ENCODE measurements around the gene SLC12A5.

Gene SLC12A5

DNA sequence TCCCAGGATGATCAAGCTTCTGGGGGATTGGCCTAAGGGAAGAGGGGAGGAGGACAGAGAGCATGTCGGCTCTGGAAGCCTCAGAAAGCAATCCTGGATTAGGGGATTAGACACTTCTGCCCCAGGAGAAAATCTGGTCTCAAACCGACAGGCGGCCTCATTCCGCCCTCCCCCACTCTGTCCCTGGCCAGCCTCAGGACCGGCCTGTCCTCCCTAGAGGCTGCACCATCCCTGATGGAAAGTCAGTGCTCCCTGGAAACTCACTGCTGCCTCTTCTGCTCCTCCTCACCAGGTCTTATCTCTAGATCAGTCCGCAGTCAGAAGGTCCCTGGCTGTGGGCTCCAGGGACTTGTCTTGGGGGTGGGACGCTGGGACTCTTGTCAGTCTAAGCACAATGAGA, 905 bp upstream of the SLC12A5 start:
- no peaks in the 10 kb centered on the region for H3K36me3 ChIP-seq (ENCODE audit: control insufficient read depth, insufficient read depth, low read length)
- no peak overlapping the region for H3K4me3 ChIP-seq (ENCODE audit: low read depth, low read length)
- H3K9me3 ChIP-seq (ENCODE audit: control insufficient read depth, insufficient read depth, low read depth, low read length): no peaks in the 10 kb centered on the region
- H3K4me1 ChIP-seq (ENCODE audit: control insufficient read depth, insufficient read depth, low read length): peaks cover 7% of the 10 kb centered on the region
- H3K27ac ChIP-seq (ENCODE audit: low read depth, low read length): no peak overlapping the region
- H3K27me3 ChIP-seq (ENCODE audit: control insufficient read depth, insufficient read depth, low read length): peaks cover 100% of the 10 kb centered on the region
- H3K9ac ChIP-seq (ENCODE audit: low read length): no peak overlapping the region

DNA sequence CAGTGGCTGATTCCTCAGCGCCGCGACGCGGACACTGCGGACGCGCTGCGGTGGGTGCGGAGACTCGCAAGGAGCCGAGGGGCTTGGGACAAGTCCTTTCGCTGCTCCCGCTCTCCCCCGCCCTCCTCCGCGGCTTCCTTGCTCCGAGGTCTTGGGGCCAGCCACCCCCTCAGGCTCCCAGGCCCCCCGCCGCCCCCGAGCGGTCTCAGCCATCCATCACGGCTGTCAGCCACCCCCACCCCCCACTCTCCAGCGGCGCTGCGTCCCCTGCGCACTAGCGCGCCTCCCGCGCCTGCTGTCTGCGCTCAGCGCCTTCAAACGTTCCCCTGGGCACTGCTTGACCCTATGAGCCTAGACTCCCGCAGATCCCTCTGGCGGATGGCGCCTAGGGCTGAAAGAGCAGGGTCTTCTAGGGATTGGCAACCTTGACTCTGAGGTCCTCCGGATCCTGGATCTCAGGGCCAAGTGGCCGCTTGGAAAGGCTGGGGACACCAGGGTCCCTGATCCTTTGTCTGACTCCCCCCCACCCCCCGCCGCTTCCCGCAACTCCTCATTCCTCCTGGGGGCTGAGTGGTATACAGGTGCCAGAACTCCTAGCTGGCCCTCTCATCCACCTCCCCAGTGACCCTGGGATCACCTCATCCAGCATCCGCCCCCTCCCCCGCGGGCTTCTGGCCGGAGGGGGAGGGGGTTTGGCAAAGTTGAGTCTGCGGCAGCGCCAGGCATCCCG, 1.4 kb downstream of the SLC12A5 start:
- Histone ChIP-seq H3K27me3 (ENCODE audit: control insufficient read depth, insufficient read depth, low read length) (peaks cover 100% of the 10 kb centered on the region), H3K27ac (ENCODE audit: low read depth, low read length) (no peak overlapping the region), H3K36me3 (ENCODE audit: control insufficient read depth, insufficient read depth, low read length) (no peaks in the 10 kb centered on the region), H3K4me3 (ENCODE audit: low read depth, low read length) (no peak overlapping the region; the same call in 1 of the 2 replicates), H3K4me1 (ENCODE audit: control insufficient read depth, insufficient read depth, low read length) (peaks cover 7% of the 10 kb centered on the region), H3K9me3 (ENCODE audit: control insufficient read depth, insufficient read depth, low read depth, low read length) (no peaks in the 10 kb centered on the region), H3K9ac (ENCODE audit: low read length) (no peak overlapping the region)

DNA sequence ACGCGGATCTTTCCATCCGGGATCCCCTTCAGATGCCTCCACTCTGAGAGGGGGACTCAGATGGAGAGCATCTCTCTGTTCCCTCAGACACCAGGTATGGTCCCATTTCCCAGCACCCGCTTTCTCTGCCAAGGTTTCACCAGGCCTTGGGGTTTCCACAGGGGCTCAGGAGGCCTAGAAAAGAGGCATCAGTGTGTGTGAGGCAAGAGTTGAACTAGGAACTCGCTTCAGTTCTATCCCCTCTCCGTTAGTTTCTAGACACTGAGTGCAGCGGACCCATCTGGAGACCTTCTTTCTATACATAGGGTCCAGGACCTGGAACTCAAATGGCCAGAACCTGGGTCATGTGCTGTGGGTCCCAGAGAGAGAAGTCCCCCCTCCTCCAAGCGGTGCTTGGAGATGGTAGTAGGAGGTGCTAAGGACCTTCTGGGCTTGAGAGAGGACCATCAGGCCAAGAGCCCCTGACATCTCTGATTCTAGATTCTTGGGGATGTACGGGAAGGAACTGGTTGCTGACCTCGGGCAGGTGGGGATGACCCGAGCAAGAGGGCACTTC, 2.1 kb downstream of the SLC12A5 start:
- no peak overlapping the region for H3K27ac ChIP-seq (ENCODE audit: low read depth, low read length)
- peak overlapping the region; percentile 67 for H3K4me3 ChIP-seq (ENCODE audit: low read depth, low read length)
- H3K27me3 ChIP-seq (ENCODE audit: control insufficient read depth, insufficient read depth, low read length): peaks cover 100% of the 10 kb centered on the region
- peaks cover 7% of the 10 kb centered on the region for H3K4me1 ChIP-seq (ENCODE audit: control insufficient read depth, insufficient read depth, low read length)
- H3K9me3 ChIP-seq (ENCODE audit: control insufficient read depth, insufficient read depth, low read depth, low read length): no peaks in the 10 kb centered on the region
- no peak overlapping the region for H3K9ac ChIP-seq (ENCODE audit: low read length)
- H3K36me3 ChIP-seq (ENCODE audit: control insufficient read depth, insufficient read depth, low read length): no peaks in the 10 kb centered on the region

DNA sequence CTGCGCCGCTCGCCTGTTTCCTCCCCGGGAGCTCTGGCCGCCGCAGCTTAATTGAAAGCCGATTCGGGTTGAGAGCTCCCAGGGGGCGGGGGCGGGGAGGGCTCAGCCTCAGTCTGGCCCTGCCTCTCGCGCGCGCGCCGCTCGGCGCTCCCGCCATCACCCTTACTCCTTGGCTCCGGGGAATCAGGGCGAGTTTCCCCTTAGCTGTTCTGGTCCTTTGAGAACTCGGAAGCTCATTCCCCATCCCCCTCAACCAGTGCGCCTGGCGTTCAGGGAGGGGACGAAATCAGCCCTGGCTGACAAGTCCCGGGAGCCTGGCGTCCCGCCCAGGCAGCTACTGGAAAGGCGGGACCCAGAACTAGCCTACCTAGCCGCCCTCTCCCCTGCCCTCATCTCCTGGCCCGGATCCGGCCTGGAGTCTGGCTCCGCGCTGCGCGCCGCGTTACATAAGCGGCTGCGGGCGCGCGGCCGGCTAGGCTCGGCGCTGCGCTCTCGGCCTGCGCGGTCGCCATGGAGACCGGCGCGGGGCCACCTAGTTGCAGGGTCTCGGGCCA, 2.8 kb downstream of the SLC12A5 start:
- Histone ChIP-seq H3K9ac (ENCODE audit: low read length) (no peak overlapping the region), H3K27ac (ENCODE audit: low read depth, low read length) (no peak overlapping the region), H3K4me3 (ENCODE audit: low read depth, low read length) (peak overlapping the region; percentile 67)

DNA sequence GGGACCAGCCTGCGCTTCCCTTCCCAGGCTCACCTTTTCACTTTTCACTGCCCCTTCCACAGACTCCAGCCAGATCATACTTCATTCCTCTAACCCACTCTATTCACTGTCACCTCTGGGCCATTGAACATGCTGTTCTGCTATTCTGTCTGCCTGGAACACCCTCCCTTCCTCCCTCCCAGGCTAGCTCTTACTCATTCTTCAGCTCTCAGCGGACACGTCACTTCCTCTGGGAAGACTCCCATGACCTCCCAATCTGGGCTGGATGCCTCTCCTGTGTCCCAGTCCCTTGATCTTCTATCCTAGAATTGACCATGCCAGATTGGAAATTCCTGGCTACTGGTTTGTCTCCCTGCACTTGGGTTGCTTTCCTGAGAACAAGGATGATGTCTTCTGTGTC, 5.0 kb downstream of the SLC12A5 start:
- H3K27me3 ChIP-seq (ENCODE audit: control insufficient read depth, insufficient read depth, low read length): peaks cover 98% of the 10 kb centered on the region
- no peak overlapping the region for H3K27ac ChIP-seq (ENCODE audit: low read depth, low read length)
- no peak overlapping the region for H3K9ac ChIP-seq (ENCODE audit: low read length)
- no peak overlapping the region for H3K4me3 ChIP-seq (ENCODE audit: low read depth, low read length)
- no peaks in the 10 kb centered on the region for H3K36me3 ChIP-seq (ENCODE audit: control insufficient read depth, insufficient read depth, low read length)
- H3K4me1 ChIP-seq (ENCODE audit: control insufficient read depth, insufficient read depth, low read length): peaks cover 12% of the 10 kb centered on the region
- no peaks in the 10 kb centered on the region for H3K9me3 ChIP-seq (ENCODE audit: control insufficient read depth, insufficient read depth, low read depth, low read length)

More for the DNA sequence above, 2.8 kb downstream of the SLC12A5 start:
- H3K9me3 ChIP-seq (ENCODE audit: control insufficient read depth, insufficient read depth, low read depth, low read length): no peaks in the 10 kb centered on the region
- peaks cover 100% of the 10 kb centered on the region for H3K27me3 ChIP-seq (ENCODE audit: control insufficient read depth, insufficient read depth, low read length)
- no peaks in the 10 kb centered on the region for H3K36me3 ChIP-seq (ENCODE audit: control insufficient read depth, insufficient read depth, low read length)
- peaks cover 7% of the 10 kb centered on the region for H3K4me1 ChIP-seq (ENCODE audit: control insufficient read depth, insufficient read depth, low read length)

DNA sequence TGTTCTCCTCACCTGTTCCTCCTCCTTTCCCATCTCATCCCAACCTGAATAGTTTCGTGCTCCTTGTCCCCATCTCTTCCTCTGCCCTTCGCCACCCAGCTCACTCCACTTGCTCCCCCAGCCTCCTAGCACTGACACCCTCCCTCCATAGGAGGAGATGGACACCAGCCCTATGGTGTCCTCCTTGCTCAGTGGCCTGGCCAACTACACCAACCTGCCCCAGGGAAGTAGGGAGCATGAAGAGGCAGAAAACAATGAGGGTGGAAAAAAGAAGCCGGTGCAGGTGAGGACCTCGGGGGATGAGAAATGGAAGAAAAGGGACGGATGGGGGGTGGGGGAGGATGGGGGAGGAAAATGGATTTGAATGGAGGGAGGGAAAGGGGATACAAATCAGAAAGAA, 6.2 kb downstream of the SLC12A5 start:
- H3K9me3 ChIP-seq (ENCODE audit: control insufficient read depth, insufficient read depth, low read depth, low read length): no peaks in the 10 kb centered on the region
- peaks cover 92% of the 10 kb centered on the region for H3K27me3 ChIP-seq (ENCODE audit: control insufficient read depth, insufficient read depth, low read length)
- H3K4me1 ChIP-seq (ENCODE audit: control insufficient read depth, insufficient read depth, low read length): peaks cover 12% of the 10 kb centered on the region

DNA sequence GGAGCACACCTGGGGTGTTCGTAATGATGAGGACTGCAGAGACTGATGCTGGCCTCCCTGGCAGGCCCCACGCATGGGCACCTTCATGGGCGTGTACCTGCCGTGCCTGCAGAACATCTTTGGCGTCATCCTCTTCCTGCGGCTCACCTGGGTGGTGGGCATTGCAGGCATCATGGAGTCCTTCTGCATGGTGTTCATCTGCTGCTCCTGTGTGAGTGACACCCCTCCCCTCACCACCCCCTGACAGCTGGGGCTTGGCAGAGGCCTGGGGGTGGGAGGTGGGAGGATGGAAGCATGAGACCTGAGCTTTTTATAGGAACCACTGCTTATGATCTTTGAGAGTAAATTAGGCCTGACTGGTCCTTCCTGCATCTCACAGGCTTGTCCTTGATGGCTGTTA, 6.7 kb downstream of the SLC12A5 start:
- Histone ChIP-seq H3K36me3 (ENCODE audit: control insufficient read depth, insufficient read depth, low read length) (no peaks in the 10 kb centered on the region), H3K4me1 (ENCODE audit: control insufficient read depth, insufficient read depth, low read length) (peaks cover 12% of the 10 kb centered on the region), H3K27me3 (ENCODE audit: control insufficient read depth, insufficient read depth, low read length) (peaks cover 92% of the 10 kb centered on the region), H3K9me3 (ENCODE audit: control insufficient read depth, insufficient read depth, low read depth, low read length) (no peaks in the 10 kb centered on the region), H3K4me3 (ENCODE audit: low read depth, low read length) (no peak overlapping the region), H3K9ac (ENCODE audit: low read length) (no peak overlapping the region), H3K27ac (ENCODE audit: low read depth, low read length) (no peak overlapping the region)

More for the DNA sequence above, 6.2 kb downstream of the SLC12A5 start:
- H3K36me3 ChIP-seq (ENCODE audit: control insufficient read depth, insufficient read depth, low read length): no peaks in the 10 kb centered on the region
- H3K4me3 ChIP-seq (ENCODE audit: low read depth, low read length): no peak overlapping the region
- H3K27ac ChIP-seq (ENCODE audit: low read depth, low read length): no peak overlapping the region
- H3K9ac ChIP-seq (ENCODE audit: low read length): no peak overlapping the region

DNA sequence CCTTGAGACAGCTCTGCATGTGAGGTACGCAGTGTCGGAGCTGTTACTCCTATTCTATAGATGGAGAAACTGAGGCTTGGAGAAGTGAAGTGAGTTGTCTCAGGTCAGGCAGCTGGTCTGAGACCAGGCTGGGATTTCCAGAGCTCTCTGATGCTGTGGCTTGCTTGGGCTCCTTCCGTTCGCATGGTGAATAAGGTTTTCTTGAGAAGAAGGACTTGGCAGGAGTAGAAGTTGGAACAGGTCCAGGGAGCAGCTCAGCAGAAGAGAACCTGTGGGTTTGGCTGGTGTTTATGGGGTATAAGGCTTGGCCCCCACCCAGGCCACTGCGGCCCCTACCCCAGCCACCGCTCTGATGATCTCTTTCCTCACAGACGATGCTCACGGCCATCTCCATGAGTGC, 7.4 kb downstream of the SLC12A5 start:
- peaks cover 7% of the 10 kb centered on the region for H3K4me1 ChIP-seq (ENCODE audit: control insufficient read depth, insufficient read depth, low read length)
- H3K27ac ChIP-seq (ENCODE audit: low read depth, low read length): no peak overlapping the region
- no peaks in the 10 kb centered on the region for H3K9me3 ChIP-seq (ENCODE audit: control insufficient read depth, insufficient read depth, low read depth, low read length)
- H3K9ac ChIP-seq (ENCODE audit: low read length): no peak overlapping the region
- H3K4me3 ChIP-seq (ENCODE audit: low read depth, low read length): no peak overlapping the region
- H3K36me3 ChIP-seq (ENCODE audit: control insufficient read depth, insufficient read depth, low read length): no peaks in the 10 kb centered on the region
- H3K27me3 ChIP-seq (ENCODE audit: control insufficient read depth, insufficient read depth, low read length): peaks cover 91% of the 10 kb centered on the region

DNA sequence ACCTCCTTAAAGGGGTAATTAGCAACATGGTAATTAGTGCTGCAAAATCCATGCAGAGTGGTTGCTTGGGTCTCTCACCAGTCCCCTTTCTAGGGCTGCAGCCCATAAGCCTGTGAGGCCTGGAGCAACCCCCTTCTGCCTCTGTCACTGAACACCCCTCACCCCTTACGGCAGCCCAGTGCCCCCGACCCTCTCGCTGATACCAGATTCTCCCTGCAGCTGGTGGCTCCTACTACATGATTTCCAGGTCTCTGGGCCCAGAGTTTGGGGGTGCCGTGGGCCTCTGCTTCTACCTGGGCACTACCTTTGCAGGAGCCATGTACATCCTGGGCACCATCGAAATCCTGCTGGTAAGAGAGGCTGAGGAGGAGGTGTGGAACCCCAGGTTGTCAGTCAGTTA, 8.0 kb downstream of the SLC12A5 start:
- no peak overlapping the region for H3K9ac ChIP-seq (ENCODE audit: low read length)
- no peaks in the 10 kb centered on the region for H3K36me3 ChIP-seq (ENCODE audit: control insufficient read depth, insufficient read depth, low read length)
- H3K4me3 ChIP-seq (ENCODE audit: low read depth, low read length): no peak overlapping the region
- H3K27ac ChIP-seq (ENCODE audit: low read depth, low read length): no peak overlapping the region
- peaks cover 5% of the 10 kb centered on the region; the same call in 1 of the 2 replicates for H3K4me1 ChIP-seq (ENCODE audit: control insufficient read depth, insufficient read depth, low read length)
- H3K9me3 ChIP-seq (ENCODE audit: control insufficient read depth, insufficient read depth, low read depth, low read length): no peaks in the 10 kb centered on the region
- peaks cover 91% of the 10 kb centered on the region for H3K27me3 ChIP-seq (ENCODE audit: control insufficient read depth, insufficient read depth, low read length)

DNA sequence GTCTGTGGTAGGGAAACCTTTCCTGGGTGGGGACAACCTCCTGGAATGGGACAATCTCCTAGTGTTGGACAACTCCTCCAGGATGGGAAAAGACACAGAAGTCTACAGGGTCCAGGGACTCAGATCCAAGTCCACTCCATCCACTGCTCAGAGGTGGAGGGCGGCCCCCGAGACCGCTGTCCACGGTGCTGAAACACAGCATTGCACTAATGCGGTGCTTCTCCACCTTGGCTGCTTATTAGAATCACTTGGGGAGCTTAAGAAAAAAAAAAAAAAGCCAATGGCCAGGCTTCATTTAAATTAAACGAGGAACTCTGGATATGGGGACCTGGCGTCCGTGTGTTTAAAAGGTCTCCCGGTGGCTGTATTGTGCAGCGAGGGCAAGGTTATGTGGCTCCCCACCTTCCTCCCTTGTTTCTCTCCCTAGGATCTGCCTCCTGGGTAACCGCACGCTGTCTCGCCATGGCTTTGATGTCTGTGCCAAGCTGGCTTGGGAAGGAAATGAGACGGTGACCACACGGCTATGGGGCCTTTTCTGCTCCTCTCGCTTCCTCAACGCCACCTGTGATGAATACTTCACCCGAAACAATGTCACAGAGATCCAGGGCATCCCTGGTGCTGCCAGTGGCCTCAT, 12.0 kb downstream of the SLC12A5 start:
- no peaks in the 10 kb centered on the region for H3K36me3 ChIP-seq (ENCODE audit: control insufficient read depth, insufficient read depth, low read length)
- H3K9ac ChIP-seq (ENCODE audit: low read length): no peak overlapping the region
- no peak overlapping the region for H3K4me3 ChIP-seq (ENCODE audit: low read depth, low read length)
- H3K4me1 ChIP-seq (ENCODE audit: control insufficient read depth, insufficient read depth, low read length): peaks cover 5% of the 10 kb centered on the region; the same call in 1 of the 2 replicates
- H3K9me3 ChIP-seq (ENCODE audit: control insufficient read depth, insufficient read depth, low read depth, low read length): no peaks in the 10 kb centered on the region
- peaks cover 84% of the 10 kb centered on the region for H3K27me3 ChIP-seq (ENCODE audit: control insufficient read depth, insufficient read depth, low read length)
- no peak overlapping the region for H3K27ac ChIP-seq (ENCODE audit: low read depth, low read length)

DNA sequence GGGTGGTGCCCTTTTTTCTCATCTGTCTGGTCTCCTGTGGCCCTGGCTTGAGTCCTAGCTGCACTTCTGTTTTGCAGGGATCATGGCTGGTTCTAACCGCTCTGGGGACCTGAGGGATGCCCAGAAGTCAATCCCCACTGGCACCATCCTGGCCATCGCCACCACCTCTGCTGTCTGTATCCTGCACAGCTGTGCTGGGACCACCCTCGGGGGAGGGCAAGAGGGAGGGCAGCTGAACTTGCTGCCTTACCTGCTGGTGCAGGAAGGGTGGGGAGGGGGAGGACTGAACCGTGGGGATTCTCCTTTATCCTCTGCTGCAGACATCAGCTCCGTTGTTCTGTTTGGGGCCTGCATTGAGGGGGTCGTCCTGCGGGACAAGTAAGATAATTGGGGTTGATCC, 14.5 kb downstream of the SLC12A5 start:
- H3K4me3 ChIP-seq (ENCODE audit: low read depth, low read length): no peak overlapping the region
- H3K9ac ChIP-seq (ENCODE audit: low read length): no peak overlapping the region
- no peaks in the 10 kb centered on the region for H3K36me3 ChIP-seq (ENCODE audit: control insufficient read depth, insufficient read depth, low read length)
- no peaks in the 10 kb centered on the region for H3K4me1 ChIP-seq (ENCODE audit: control insufficient read depth, insufficient read depth, low read length)
- H3K27me3 ChIP-seq (ENCODE audit: control insufficient read depth, insufficient read depth, low read length): peaks cover 80% of the 10 kb centered on the region
- no peaks in the 10 kb centered on the region for H3K9me3 ChIP-seq (ENCODE audit: control insufficient read depth, insufficient read depth, low read depth, low read length)
- no peak overlapping the region for H3K27ac ChIP-seq (ENCODE audit: low read depth, low read length)

All from HUES6 (cell line).